ENCODE data around the gene PPP1R15B.

The PPP1R15B gene

DNA sequence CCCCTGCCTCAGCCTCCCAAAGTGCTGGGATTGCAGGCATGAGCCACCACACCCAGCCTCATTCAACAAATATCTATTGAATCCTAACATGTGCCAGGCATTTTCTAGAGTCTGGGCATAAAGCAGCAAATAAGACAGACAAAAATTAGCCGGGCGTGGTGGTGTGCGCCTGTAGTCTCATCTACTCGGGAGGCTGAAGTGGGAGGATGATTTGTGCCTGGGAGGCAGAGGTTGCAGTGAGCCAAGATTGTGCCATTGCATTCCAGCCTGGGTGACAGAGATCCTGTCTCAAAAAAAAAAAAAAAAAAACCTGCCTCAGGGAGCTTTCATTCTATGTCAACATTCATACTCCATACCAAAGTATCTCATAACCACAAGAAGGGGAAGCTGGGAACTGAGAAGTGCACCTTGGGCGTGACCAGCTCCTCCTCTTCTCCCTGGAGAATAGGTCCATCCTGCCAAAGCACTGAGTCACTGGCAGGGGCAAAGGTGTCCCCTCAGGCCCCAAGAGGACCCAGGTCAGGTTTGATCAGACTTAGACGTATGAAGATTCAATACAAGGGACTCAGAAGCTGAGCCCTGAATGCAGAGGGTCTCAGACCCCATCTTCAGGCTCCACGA lies 36.8 kb upstream of the PPP1R15B start:
- TF ChIP-seq, protein P1, sequence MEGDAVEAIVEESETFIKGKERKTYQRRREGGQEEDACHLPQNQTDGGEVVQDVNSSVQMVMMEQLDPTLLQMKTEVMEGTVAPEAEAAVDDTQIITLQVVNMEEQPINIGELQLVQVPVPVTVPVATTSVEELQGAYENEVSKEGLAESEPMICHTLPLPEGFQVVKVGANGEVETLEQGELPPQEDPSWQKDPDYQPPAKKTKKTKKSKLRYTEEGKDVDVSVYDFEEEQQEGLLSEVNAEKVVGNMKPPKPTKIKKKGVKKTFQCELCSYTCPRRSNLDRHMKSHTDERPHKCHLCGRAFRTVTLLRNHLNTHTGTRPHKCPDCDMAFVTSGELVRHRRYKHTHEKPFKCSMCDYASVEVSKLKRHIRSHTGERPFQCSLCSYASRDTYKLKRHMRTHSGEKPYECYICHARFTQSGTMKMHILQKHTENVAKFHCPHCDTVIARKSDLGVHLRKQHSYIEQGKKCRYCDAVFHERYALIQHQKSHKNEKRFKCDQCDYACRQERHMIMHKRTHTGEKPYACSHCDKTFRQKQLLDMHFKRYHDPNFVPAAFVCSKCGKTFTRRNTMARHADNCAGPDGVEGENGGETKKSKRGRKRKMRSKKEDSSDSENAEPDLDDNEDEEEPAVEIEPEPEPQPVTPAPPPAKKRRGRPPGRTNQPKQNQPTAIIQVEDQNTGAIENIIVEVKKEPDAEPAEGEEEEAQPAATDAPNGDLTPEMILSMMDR (IDR thresholded peaks at IDR 0.05; ENCODE audit: low read depth, low read length), result no peak
- no peak overlapping the region for H3K4me3 ChIP-seq (ENCODE audit: low read depth, low read length)

DNA sequence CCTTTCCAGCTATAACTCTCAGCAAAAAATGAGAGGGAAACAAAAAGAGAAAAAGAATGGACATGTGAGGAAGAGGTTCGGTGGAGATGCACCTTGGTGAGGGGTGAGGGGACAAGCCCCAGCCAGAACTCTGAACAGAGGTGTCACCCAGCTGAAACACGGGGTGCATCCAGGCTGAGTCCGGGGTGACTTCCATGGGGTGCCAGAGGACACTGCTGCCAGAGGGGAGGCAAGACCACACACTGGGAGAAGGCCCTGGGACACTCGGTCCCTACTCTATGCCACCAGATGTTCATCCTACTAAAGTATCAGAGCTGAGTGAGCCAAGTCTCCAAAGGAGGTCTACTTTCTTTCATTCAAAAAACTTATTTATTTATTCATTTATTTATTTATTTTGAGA lies 36.1 kb upstream of the PPP1R15B start:
- TF ChIP-seq, protein P1 (IDR thresholded peaks at IDR 0.05; ENCODE audit: low read depth, low read length), result no peak
- no peak overlapping the region for H3K4me3 ChIP-seq (ENCODE audit: low read depth, low read length)

DNA sequence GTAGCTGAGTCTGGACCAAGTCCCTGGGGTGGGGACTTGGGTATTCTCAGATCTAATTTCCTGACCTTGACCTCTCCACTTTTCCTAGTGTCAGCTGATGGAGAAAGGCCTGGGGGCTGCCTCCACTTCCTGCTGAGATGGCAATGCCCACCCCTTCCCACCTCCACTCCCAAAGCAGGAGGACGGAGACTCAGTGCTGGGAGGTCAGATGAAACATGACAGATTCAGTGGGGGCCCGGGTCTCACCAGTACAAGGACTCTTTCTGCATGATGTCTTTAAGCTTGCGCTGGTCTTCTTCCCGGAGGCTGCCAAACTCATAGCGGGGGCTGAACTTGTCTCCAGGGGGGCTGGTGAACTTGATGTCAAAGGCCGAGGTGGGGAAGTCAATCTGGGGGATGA lies 35.6 kb upstream of the PPP1R15B start:
- TF ChIP-seq, protein P1 (IDR thresholded peaks at IDR 0.05; ENCODE audit: low read depth, low read length), result no peak
- H3K4me3 ChIP-seq (ENCODE audit: low read depth, low read length), result no peak overlapping the region

DNA sequence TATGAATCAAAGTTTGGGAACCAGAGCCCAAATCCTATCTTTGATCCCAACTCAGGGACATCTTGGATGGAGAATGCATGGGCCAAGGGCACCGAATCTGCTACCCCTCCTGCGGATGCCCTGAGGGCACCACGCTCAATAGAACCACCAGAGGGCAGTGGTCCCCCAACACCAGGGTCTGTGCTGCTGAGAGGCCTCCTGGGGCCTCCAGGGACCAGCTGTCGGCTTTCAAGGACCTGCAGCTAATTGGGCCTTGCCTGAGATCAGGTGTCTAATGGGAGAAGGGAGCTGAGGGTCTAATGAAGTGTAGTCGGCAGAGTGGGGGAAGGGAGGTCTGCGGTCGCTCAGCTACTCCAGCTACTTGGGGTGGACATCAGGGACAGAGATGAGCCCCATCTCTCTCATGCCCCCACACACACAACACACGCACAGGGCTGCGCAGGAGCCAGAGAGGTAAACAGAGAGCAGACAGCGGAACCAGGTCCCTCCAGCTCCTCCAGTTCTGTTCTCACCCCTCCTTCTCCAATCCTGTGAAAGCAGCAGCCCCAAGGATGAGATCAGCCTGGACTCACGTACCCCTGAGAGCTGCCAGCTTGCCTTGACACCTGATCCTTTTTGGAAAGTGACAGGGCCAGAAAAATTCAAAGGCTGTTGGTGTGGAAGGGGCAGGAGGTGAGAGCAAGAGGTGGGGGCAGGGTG lies 34.9 kb upstream of the PPP1R15B start:
- no peak overlapping the region for H3K4me3 ChIP-seq (ENCODE audit: low read depth, low read length)
- TF ChIP-seq, protein P1 (IDR thresholded peaks at IDR 0.05; ENCODE audit: low read depth, low read length), result peak; percentile 66

DNA sequence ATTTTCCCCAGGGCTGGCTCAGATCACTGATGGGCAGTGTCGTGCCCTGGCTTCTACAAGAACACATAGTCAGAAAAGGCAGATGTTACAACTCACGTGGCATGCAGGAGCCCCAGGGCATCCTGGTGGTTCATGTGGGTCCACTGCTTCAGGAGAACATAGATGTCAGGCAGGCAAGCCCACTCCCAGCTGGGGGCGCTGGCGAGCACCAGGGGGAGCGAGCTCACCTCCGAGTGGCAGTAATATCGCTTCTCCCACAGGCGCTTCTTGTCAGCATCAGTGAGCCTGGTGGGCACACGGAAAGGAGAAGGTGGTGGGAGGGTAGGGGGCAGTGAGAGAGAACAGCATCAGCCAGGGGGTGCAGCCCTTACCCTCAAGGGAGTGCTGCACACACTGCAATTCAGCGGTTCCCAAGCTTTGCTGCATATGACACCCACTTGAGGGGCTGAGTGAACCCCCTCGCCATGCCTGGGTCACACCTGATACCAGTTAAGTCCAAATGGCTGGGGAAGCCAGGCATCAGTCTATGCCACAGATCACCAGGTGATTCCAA lies 34.3 kb upstream of the PPP1R15B start:
- TF ChIP-seq, protein P1 (IDR thresholded peaks at IDR 0.05; ENCODE audit: low read depth, low read length), result peak; percentile 64

DNA sequence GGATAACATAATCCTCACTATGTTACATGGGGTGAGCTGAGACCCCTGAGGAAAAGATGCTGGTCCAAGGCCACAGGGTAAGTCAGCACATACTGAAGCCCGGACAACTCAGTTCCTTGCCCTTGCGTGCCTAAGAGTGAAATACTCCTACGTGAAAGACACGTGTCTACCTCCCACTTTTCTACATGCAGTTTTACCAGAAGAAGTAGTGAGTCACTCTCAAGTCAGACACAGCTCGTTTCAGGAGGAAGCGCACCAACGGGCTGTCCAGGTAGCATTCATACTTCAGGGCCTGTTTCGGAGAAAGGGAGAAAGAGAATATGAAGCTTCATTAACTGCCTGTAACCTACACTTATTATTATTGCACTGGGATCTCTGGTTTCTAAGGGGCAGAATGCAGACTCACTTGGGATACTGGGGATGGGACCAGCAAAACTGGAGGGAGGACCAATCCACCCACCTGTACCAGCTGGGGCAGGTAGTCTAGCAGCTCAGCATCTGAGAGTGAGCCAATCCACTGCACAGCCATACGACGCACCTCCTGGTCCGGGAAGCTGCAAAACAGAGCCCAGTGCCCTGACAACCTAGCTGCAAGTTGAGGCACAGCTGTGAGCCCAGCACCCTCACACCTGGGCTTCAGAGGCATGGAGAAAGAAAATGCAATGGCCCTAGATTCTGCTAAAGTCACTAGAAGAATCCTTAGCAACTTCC lies 32.4 kb upstream of the PPP1R15B start:
- TF ChIP-seq, protein P1 (IDR thresholded peaks at IDR 0.05; ENCODE audit: low read depth, low read length), result no peak
- no peak overlapping the region for H3K4me3 ChIP-seq (ENCODE audit: low read depth, low read length)

More for the DNA sequence above, 34.3 kb upstream of the PPP1R15B start:
- no peak overlapping the region for H3K4me3 ChIP-seq (ENCODE audit: low read depth, low read length)

DNA sequence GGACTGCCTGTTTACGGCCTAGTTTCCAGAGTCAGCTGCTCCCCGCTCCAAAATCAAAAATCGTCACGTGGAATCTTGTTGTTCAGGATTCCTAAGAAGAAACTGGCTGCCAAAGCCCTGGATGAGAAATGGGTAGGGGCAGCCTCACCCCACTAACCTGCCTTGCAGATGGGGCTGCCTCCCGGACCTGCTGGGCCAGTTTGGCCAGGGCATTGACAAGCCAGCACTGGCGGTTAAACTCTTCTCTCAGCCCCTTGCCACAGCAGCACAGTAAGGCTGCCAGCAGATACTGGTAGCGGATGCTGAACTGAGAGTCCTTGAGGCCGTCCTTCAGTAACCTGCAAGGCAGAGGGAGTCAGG lies 31.6 kb upstream of the PPP1R15B start:
- TF ChIP-seq, protein P1 (IDR thresholded peaks at IDR 0.05; ENCODE audit: low read depth, low read length), result no peak
- H3K4me3 ChIP-seq (ENCODE audit: low read depth, low read length), result no peak overlapping the region
